Type B pancreatic cell (in vitro differentiated cells): Measurements from ENCODE around the gene ARMC5. TPM values are rescaled to one million over a fixed set of nuclear protein-coding genes. Genes with fewer than 3 reads are reported as not detected.
A peak's percentile ranks its signal among the peaks of the same experiment; 100 is the strongest.

Source experiments
- DNase-seq: peaks from one replicate; pipeline ENCODE4 v3.0.0; 2021; ENCODE audit warnings: mixed read lengths; ENCODE audit not compliant: unreplicated experiment; ENCODE audit errors: extremely low spot score
- H3K27ac Mint-ChIP-seq: 2 replicates; pipeline ENCODE4 v1.8.0; 2021; ENCODE audit warnings: mild to moderate bottlenecking, mixed read lengths
- H3K27me3 Mint-ChIP-seq: 2 replicates; pipeline ENCODE4 v1.8.0; 2021; ENCODE audit warnings: mixed read lengths
- H3K36me3 Mint-ChIP-seq: 2 replicates; pipeline ENCODE4 v1.8.0; 2021; ENCODE audit warnings: mixed read lengths
- H3K4me1 Mint-ChIP-seq: one replicate; pipeline ENCODE4 v1.8.0; 2021; ENCODE audit warnings: mixed read lengths; ENCODE audit not compliant: unreplicated experiment
- H3K4me3 Mint-ChIP-seq: 2 replicates; pipeline ENCODE4 v1.8.0; 2021; ENCODE audit warnings: mild to moderate bottlenecking, mixed read lengths
- H3K9me3 Mint-ChIP-seq: 2 replicates; pipeline ENCODE4 v1.8.0; 2021; ENCODE audit warnings: mixed read lengths
- total RNA-seq: library from RNA; stranded (reverse); gene quantifications from 2 replicates; pipeline ENCODE4 v1.2.1, GENCODE V29; 2021; ENCODE audit warnings: low replicate concordance
- TF ChIP-seq, protein P1 (sequence below): fragments of 200-600 bp; sonication (generic); conservative IDR thresholded peaks from 2 replicates; pipeline ENCODE4 v1.5.0; 2021; ENCODE audit warnings: antibody characterized with exemption, mild to moderate bottlenecking

ARMC5 gene
- total RNA-seq, 1 donor from 2014 or later: 11.1 TPM

DNA sequence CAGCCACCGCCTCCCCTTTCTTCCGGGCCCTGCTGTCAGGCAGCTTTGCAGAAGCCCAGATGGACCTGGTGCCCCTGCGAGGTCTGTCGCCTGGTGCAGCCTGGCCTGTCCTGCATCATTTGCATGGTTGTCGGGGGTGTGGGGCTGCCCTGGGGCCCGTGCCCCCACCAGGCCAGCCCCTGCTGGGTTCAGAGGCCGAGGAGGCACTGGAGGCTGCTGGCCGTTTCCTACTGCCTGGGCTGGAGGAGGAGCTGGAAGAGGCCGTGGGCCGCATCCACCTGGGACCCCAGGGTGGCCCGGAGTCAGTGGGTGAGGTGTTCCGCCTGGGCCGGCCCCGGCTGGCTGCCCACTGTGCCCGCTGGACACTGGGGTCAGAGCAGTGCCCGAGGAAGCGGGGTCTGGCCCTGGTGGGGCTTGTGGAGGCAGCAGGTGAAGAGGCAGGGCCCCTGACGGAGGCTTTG, 7.1 kb downstream of the ARMC5 start:
- Mint-ChIP-seq H3K4me1 (peaks cover 5% of the 10 kb centered on the region), H3K27me3 (peaks cover 5% of the 10 kb centered on the region), H3K9me3 (no peaks in the 10 kb centered on the region), H3K4me3 (no peak overlapping the region), H3K27ac (no peak overlapping the region), H3K36me3 (no peaks in the 10 kb centered on the region)
- no peak for DNase-seq
- TF ChIP-seq, protein P1, sequence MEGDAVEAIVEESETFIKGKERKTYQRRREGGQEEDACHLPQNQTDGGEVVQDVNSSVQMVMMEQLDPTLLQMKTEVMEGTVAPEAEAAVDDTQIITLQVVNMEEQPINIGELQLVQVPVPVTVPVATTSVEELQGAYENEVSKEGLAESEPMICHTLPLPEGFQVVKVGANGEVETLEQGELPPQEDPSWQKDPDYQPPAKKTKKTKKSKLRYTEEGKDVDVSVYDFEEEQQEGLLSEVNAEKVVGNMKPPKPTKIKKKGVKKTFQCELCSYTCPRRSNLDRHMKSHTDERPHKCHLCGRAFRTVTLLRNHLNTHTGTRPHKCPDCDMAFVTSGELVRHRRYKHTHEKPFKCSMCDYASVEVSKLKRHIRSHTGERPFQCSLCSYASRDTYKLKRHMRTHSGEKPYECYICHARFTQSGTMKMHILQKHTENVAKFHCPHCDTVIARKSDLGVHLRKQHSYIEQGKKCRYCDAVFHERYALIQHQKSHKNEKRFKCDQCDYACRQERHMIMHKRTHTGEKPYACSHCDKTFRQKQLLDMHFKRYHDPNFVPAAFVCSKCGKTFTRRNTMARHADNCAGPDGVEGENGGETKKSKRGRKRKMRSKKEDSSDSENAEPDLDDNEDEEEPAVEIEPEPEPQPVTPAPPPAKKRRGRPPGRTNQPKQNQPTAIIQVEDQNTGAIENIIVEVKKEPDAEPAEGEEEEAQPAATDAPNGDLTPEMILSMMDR: no peak

DNA sequence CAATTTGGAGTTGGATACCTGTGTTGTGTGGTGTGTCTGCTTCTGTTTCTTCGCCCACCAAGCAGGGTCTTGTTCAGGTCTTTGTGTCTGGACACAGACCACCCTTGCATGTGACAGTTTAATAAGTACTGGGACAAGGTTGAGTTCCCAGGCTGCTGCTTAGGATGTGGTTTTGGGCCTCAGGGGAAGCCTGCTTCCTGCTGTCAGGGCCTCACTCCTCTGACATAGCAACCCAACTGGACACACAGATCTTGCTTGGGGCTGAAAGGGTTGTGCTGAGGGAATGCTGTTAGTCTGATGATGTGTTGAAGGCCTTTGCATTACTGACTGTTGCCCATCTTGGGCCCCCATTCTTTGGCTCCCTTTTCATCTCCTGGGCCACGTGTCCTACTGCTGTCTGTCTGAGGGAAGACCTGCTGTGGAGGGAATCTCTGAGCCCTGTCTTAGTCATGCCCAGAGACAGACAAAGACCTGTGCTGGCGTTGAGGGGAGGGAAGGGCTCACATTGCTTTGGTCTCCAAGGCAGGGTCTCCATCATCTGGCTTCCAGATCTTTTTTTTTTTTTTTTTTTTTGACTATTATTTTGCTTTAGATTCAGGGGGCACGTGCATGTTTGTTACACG, 8.0 kb downstream of the ARMC5 start:
- Mint-ChIP-seq H3K4me1 (peaks cover 8% of the 10 kb centered on the region), H3K4me3 (no peak overlapping the region), H3K27me3 (peaks cover 7% of the 10 kb centered on the region), H3K27ac (no peak overlapping the region), H3K9me3 (no peaks in the 10 kb centered on the region), H3K36me3 (no peaks in the 10 kb centered on the region)
- TF ChIP-seq, protein P1: no peak
- DNase-seq: no peak

DNA sequence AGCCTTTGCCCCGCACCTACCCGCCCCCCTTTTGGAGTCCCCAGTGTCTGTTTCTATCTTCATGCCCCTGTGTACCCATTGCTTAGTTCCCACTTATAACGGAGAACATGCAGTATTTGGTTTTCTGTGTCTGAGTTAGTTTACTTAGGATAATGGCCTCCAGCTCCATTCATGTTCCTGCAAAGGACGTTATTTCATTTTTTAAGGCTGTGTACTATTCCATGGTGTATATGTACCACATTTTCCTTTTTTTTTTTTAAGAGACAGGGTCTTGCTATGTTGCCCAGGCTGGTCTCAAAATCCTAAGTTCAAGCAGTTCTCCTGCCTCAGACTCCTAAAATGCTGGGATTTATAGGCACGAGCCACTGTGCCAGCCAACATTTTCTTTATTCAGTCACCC, 8.6 kb downstream of the ARMC5 start:
- TF ChIP-seq, protein P1: no peak
- Mint-ChIP-seq H3K36me3 (no peaks in the 10 kb centered on the region), H3K27ac (no peak overlapping the region), H3K4me1 (peaks cover 13% of the 10 kb centered on the region), H3K4me3 (no peak overlapping the region), H3K9me3 (no peaks in the 10 kb centered on the region), H3K27me3 (peaks cover 12% of the 10 kb centered on the region)
- no peak for DNase-seq

DNA sequence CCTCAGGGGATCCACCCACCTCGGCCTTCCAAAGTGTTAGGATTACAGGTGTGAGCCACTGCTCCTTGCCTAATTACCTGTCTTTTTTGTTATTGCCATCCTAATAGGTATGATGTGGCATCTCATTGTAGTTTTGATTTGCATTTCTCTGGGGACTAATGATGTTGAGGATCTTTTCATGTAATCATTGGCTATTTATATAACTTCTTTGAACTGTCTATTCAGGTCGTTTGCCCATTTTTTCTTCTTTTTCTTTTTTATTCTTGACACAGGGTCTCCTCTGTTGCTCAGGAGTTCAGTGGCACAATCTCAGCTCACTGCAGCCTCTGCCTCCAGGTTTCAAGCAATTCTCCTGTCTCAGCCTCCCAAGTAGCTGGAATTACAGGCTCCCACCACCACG, 11.3 kb downstream of the ARMC5 start:
- TF ChIP-seq, protein P1: no peak
- Mint-ChIP-seq H3K27me3 (peaks cover 29% of the 10 kb centered on the region), H3K4me3 (no peak overlapping the region), H3K9me3 (no peaks in the 10 kb centered on the region), H3K36me3 (peaks cover 5% of the 10 kb centered on the region), H3K4me1 (peaks cover 15% of the 10 kb centered on the region), H3K27ac (no peak overlapping the region)
- no peak for DNase-seq

DNA sequence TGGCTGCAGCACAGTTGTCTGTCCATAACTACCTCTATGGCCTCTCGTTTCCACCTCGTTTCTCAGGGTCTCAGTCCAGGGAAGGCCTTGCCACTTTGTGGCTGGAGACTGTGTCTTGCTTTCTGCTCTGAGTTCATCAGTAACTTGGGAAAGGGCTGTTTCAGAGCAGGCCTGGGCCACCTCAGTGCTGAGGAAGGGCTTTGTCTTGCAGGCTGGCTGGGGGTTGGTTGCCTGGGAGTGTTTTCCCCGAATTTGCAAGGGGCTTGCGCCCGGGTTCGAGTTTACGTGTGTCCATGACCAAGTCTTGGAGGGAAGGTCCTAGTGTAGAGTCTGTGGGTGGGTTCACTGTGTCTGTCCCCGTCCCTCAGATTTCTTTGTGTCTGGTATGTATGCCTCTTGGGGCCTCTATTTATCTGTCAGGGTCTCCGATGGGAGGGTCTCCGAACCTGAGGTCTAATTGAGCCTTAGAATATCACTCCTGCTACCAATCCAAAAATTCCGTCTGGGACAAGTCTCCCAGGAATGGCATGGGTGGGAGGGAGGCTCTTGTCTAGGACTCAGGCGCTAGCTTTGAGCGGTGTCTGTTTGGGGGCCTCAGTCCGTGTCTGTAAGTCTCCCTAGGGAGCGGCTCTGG, 12.1 kb downstream of the ARMC5 start:
- H3K27me3 Mint-ChIP-seq: peaks cover 37% of the 10 kb centered on the region
- H3K9me3 Mint-ChIP-seq: no peaks in the 10 kb centered on the region
- H3K27ac Mint-ChIP-seq: peak overlapping the region; percentile 56
- peaks cover 5% of the 10 kb centered on the region for H3K36me3 Mint-ChIP-seq
- H3K4me1 Mint-ChIP-seq: peaks cover 15% of the 10 kb centered on the region
- TF ChIP-seq, protein P1: no peak
- no peak for DNase-seq
- peak overlapping the region; percentile 81 for H3K4me3 Mint-ChIP-seq
